ENCODE results near the gene DCLRE1B.

Gene DCLRE1B

GRCh38 chr1:113887402-113888175, 17.5 kb upstream of the DCLRE1B start, which contains the start of gene BCL2L15:
BCL2L15 (minus strand) TSS chr1:113887581; CDS start chr1:113887375, 206 bp downstream.
- no peak for DNase-seq

- DNase-seq: no peak
Measured at GRCh38 chr1:113890816-113891215, 14.3 kb upstream of the DCLRE1B start.

DNA sequence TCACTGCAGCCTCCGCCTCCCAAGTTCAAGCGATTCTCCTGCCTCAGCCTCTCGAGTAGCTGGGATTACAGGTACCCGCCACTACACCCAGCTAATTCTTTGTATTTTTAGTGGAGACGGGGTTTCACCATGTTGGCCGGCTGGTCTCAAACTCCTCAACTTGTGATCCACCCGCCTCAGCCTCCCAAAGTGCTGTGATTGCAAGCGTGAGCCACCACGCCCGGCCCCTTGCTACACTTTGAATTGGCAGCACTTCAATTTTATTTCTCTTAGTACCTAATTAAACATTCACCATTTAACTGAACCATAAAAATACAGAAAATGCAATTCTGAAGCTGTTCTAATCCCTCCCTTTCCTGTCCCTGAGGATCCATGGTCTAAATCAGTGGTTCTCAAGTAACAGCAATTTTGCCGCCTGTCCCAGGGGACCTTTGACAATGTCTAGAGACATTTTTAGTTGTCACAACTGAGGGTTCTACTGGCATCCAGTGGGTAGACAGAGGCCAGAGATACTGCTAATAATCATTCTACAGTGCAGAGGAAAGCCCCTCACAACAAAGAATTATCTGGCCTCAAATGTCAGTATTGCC, 13.4 kb upstream of the DCLRE1B start:
- no peak for DNase-seq

- no peak for DNase-seq
Measured at GRCh38 chr1:113893267-113893666, 11.9 kb upstream of the DCLRE1B start.

DNA sequence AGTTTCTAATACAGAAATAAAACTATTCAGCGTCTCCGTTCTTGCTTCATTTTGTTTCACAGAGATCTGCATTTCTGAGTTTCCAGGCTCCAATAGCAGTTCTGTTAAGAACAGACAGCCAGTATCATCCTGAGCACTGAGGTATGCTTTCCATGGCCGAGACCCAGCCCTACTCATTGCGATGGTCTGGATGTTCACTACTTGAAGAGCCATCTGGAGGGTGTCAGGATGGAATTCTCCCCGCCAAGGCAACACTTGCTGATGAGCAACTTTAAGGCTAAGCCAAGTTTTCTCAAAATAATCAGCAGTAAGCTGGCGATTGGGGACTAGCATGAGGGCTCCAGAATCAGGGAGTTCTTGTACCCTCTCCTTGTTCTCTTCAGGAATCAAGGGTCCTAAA, 10.0 kb upstream of the DCLRE1B start:
- DNase-seq: no peak

DNA sequence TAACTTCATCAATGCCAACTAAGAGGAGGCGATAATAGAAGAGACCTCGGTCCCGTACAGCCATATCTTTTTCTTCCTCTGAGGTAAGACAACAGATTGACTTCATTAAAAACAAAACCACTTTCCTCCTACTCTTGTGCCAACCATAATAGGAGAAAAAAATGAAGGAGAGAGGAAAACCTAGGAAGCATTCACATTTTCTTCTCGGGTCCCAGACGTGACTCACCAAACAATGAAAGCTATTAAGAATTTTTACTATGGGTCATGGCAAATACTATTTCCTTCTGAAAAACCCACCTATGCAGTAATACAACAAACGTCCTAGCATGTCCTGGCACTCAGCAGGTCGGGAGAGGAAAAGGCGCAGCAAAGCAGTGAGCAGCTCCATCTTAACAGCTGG, 9.2 kb upstream of the DCLRE1B start:
- no peak for DNase-seq

DNA sequence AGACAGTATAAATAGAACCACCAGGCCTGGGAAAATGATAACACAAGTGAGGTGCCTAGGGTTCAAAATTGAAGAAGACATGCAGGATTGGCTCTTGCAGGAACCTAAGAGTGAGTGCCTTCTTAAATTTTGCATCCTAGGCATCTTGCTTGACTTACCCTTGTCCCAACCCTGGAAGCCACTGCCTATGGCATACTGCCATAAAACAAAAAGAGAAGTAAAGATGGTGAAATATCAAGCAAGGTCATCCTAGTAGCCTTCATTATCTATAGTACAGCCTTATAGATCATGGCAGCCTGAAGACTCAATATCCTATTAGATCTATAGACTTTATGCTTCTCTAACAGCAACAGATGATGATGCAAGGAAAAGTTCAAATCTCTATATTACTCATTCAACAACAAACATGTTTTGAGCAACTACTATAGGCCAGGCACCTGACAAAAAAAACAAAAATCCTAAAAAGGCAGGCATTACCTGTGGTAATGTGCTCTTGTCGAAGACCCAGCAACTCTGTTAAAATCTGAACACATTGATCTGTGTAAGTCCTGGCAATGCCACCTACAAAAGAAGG, 6.8 kb upstream of the DCLRE1B start:
- DNase-seq: no peak

- DNase-seq: no peak
Measured at GRCh38 chr1:113899111-113899510, 6.0 kb upstream of the DCLRE1B start.

DNA sequence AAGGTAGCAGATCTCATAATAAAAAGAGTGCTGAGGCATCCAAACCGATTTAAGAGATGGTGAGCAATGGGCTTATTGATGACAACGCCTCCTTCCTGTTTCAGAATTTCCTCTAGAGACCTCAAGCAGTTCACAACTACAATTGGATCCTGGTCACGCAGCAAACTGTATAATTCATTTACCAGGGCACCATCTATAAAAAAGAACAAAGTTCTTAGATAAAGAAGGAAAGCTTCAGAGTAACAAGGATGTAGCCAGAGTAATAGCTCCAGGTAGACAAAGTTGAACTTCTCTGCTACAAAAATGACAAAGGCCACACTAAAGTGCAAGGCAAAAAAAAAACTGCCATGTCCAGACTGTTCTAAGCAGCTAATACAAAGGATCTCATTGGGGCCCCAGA, 3.9 kb upstream of the DCLRE1B start:
- no peak for DNase-seq

- no peak for DNase-seq
Measured at GRCh38 chr1:113903501-113904292, 1.4 kb upstream of the DCLRE1B start.

DNA sequence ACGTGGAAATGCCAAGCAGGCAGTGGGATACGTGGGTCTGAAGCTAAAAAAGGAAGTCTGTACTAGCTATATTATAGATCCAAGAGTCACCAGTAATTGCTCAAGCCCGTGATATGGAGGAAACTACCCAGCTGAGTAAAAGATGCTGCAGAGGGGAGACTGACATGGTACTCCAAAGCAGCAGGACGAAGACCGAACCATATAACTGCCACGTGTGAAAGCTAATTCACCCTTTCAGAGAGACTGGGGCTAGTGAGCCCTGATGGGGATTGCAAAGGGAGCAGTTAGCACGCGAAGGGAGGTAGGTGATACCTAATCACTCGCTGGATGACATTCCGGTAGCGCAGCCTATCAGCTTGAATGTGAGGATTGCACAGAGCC, 843 bp upstream of the DCLRE1B start:
- peak in 1 of 2 experiments; percentile 61 for DNase-seq

- peak; percentile 1 to 34 for DNase-seq
Measured at GRCh38 chr1:113905435-113905861, 322 bp downstream of the DCLRE1B start.

DNA sequence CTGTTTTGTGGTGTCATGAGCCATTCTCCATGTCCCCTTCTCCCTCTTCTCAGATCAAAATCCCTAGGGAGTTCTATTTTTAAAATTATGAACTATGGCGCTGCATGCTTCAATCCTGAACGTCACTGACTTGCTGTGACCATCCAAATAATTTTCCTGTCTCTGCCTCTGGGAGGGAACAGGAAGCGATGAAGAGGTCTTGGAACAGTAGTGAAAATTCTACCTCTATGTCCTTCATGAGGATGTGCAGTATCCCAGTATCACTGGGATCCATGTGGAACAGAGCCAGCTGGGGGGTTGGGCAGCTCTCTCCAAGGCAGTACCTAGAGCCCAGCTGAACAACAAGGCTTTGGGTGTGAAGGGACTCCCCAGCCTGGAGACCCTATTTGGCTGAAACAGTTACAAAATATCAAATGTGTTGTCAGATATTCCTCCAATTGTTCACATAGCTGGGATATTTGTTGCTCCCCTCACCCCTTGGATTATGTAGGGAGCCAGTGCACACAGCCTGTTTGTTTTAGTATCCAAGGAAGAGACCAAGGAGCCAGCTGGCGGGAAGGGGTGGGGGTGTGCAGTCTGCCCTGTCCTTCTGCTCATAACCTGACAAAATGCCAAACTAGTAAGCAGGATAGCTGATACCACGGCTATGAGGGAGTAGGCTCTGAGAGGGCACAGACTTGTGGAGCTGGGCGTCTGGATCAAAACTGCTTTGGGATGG, 7.6 kb downstream of the DCLRE1B start:
- DNase-seq: no peak

DNA sequence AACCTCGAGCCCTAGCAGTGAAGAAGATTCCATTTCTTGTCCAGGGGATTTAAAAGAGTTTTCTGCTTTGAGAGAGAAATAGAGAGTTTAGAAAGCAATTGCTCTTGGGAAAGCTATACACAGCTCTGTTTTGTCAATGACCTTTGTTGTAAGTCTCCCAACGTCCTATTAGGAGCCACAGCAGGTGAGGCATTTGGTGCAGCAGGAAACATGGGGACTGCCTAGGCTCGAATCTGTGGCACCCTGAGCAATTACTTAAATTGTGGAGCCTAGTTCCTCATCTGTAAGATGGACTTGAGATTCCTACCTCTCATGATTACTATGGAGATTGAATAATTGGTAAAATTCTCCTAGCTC, 8.2 kb downstream of the DCLRE1B start:
- no peak for DNase-seq

DNA sequence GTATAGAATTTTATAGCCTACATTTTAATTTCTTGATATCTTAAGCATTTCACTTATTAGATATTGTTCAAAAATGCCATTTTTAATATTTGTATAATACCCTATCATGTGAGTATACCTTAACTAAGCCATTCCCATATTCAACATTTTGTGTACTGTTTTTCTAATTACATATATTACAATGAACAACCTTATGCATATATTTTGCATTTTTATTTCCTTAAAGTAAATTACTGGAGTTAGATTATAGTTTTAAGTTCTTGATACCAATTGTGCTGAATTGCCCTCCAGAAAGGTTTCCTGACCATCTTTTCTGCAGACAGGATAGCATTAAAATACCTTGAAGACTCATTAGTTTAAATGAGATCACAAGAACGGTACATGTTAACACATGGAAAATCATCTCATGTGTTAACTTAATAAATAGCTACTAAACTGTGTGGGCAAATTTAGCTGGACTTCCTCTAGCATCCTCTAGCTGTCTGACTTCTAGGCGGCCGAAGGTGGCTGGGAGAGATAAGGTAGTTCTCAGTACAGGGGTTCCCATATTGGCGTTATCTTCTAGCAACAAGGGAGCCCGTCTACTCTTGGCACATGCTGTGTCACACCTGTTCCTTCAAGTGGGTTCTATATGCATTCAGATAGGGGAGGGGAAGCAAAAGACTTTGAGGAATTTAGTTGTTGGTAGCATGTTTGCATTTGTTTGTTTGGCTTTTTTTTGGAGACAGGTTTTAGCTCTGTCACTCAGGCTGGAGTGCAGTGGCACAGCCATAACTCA, 8.9 kb downstream of the DCLRE1B start:
- no peak for DNase-seq

GRCh38 chr1:113916974-113917373, 11.8 kb downstream of the DCLRE1B start:
- DNase-seq: no peak

DNA sequence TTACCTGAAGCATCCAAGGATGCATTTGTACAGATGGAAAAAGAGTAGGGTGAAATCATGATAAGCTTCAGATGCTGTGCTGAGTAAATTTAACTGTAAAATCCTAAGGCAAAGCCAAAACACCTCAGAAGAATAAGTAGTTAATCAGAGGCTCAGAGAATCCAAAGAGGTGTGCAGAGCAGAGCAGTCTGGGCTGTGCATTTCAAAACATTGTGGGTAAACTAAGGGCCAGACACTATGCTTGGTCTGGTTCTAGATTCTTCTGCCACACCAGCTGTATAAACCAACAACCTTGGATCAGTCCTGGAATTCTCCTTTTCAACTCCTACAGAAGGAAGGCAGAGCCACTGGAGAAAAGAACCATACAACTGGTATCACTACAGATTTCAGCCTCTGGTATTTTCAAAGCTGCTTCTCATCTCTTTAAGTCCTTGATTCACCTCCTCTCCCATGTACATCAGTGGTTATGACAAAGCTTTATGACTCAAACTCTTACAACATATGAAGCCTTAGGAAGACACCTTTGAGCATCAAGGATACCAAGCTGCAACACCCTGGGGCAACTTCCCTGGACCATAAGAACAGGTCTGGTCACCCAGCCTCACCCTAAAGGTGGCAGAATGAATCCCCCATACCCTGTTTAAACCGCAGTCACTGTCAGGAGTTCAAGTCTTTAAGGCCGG, 12.4 kb downstream of the DCLRE1B start:
- no peak for DNase-seq

- no peak for DNase-seq
Measured at GRCh38 chr1:113918243-113918642, 13.1 kb downstream of the DCLRE1B start.

GRCh38 chr1:113922957-113923356, 17.8 kb downstream of the DCLRE1B start:
- no peak for DNase-seq

GRCh38 chr1:113924473-113924872, 19.3 kb downstream of the DCLRE1B start:
- no peak for DNase-seq

GRCh38 chr1:113928187-113928930, 23.2 kb downstream of the DCLRE1B start:
- no peak for DNase-seq

All from NCI-H2081 (cell line).